Measurements from ENCODE around the gene KRTCAP3.
A peak's percentile ranks its signal among the peaks of the same experiment; 100 is the strongest.

Gene KRTCAP3

DNA sequence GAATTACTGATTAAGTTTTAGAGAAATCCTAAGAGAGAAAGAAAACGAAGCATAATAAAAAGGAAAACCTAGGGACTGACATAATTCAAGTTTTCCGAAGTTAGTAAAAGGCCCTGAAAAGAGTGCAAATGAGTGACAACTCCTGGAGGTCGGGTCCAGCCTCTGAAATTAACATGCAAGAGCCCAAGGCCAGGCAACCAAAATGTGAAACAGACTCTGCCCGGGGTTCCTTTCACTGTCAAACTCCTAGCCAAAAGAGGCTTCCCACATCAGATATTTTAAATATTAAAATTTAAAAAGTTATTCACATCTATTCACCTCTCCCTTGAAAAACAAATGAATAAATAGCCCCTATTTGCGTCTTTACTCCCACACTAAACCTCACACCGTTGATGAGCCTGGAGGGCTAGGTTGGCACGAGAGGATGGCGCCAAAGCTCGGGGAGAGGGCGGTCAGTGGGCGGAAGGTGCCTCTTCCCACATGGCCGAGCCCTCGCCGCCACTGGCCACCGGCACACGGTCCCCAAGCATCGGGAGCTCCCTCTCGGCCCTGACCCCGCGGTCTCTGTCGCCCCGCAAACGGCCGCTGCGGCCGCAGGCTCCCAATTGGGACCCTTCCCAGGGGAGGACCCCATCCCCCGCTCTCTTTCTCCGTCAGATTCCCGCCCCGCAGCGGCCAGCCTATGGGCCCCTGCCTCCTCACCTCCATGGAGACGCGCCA is 33.4 kb upstream of the KRTCAP3 start:
- Histone ChIP-seq H3K27ac (peak overlapping the region; percentile 88), H3K27me3 (peaks cover 5% of the 10 kb centered on the region), H3K4me3 (ENCODE audit: low read depth in 1 of 2, low read length in 1 of 2) (peak overlapping the region; percentile 78 to 99), H3K9me3 (no peaks in the 10 kb centered on the region), H3K4me1 (ENCODE audit: control insufficient read depth in 1 of 2, insufficient read depth in 1 of 2, low read depth in 1 of 2, low read length in 1 of 2) (peaks cover 21 to 22% of the 10 kb centered on the region in 2 experiments), H3K36me3 (no peaks in the 10 kb centered on the region)
- no peak for TF ChIP-seq CTCF (IDR thresholded peaks at IDR 0.05)

GRCh38 chr2:27409321-27410073 is 32.7 kb upstream of the KRTCAP3 start, which contains the start of gene PPM1G:
TSS of gene PPM1G (minus strand) at chr2:27409591. CDS start at chr2:27409422, 169 bp downstream.
- H3K4me3 ChIP-seq (ENCODE audit: low read depth in 1 of 2, low read length in 1 of 2), result peak within 1 kb of the TSS; percentile 78 to 99
- peak; percentile 38 for TF ChIP-seq CTCF (IDR thresholded peaks at IDR 0.05)

DNA sequence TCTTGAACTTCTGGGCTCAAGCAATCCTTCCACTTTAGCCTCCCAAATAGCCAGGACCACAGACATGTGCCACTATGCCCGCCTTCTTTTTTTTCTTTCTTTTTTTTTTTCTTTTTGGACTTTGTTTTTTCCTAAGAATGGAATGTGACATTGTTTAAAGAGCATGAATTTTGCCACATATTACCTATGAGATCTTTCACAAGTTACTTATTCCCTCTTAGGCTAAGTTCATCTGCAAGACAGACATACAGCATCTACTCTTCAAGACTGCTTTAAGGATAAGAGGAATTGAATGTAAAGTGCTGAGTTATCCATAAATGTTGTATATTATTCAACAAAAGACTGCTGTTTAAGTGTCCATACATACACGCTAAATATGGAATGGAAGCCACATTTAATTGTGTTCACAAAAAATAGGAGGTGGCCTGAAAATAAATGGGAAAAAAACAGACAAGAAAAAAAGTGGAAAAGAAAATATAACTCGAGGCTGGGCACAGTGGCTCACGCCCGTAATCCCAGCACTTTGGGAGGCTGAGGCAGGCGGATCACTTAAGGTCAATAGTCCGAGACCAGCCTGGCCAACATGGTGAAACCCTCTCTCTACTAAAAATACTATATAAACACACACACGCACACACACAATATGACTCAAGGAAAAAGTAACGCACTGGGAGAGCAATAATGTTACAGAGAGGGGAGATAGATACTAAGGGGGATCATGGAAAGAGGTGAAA is 29.6 kb upstream of the KRTCAP3 start:
- Histone ChIP-seq H3K36me3 (no peaks in the 10 kb centered on the region), H3K27me3 (peaks cover 5% of the 10 kb centered on the region), H3K4me3 (ENCODE audit: low read depth in 1 of 2, low read length in 1 of 2) (no peak overlapping the region), H3K9me3 (no peaks in the 10 kb centered on the region), H3K4me1 (ENCODE audit: control insufficient read depth in 1 of 2, insufficient read depth in 1 of 2, low read depth in 1 of 2, low read length in 1 of 2) (peaks cover 21 to 22% of the 10 kb centered on the region in 2 experiments), H3K27ac (no peak overlapping the region)
- no peak for TF ChIP-seq CTCF (IDR thresholded peaks at IDR 0.05)

More at GRCh38 chr2:27409321-27410073, 32.7 kb upstream of the KRTCAP3 start, which contains the start of gene PPM1G:
- peaks cover 21 to 22% of the 10 kb centered on the region in 2 experiments for H3K4me1 ChIP-seq (ENCODE audit: control insufficient read depth in 1 of 2, insufficient read depth in 1 of 2, low read depth in 1 of 2, low read length in 1 of 2)
- H3K9me3 ChIP-seq, result no peaks in the 10 kb centered on the region
- no peaks in the 10 kb centered on the region for H3K36me3 ChIP-seq
- peak within 1 kb of the TSS; percentile 88 for H3K27ac ChIP-seq
- peaks cover 5% of the 10 kb centered on the region for H3K27me3 ChIP-seq

DNA sequence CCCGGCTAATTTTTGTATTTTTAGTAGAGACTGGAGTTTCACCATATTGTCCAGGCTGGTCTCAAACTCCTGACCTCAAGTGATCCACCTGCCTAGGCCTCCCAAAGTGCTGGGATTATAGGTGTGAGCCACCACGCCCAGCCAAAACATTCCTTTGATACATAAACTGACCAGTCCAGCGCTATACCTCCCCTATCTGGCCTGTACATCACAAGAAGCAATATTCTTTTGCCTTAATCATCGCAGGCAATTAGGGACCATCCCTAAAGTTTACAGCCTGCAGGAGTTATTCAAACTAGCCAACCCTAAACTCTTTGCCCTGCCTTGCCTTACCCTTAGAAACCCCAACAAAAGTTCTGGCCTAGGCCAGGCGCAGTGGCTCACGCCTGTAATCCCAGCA is 26.0 kb upstream of the KRTCAP3 start:
- Histone ChIP-seq H3K9me3 (no peaks in the 10 kb centered on the region), H3K27me3 (peaks cover 5% of the 10 kb centered on the region), H3K4me1 (ENCODE audit: control insufficient read depth in 1 of 2, insufficient read depth in 1 of 2, low read depth in 1 of 2, low read length in 1 of 2) (no peaks in the 10 kb centered on the region), H3K4me3 (ENCODE audit: low read depth in 1 of 2, low read length in 1 of 2) (no peak overlapping the region), H3K36me3 (no peaks in the 10 kb centered on the region), H3K27ac (no peak overlapping the region)
- TF ChIP-seq CTCF (IDR thresholded peaks at IDR 0.05), result no peak

DNA sequence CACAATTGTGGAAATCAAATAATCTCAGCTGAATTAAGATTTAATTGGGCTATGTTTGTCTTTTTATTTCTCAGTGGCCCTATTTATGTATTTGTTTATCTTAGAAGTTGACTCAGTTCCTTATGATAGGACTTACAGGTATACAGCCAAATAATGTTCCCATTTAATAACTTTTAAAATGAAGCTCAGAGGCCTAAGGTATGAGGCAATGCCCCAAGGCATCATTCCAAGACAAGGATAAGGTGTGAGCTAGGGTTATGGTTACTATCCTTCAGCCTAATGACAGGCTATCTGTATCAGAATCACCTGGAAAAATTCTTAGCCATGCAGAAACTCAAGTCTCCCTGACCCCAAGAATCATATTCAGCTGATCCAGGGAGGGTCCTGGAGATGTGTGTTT is 21.2 kb upstream of the KRTCAP3 start:
- no peaks in the 10 kb centered on the region for H3K36me3 ChIP-seq
- TF ChIP-seq CTCF (IDR thresholded peaks at IDR 0.05), result no peak
- no peak overlapping the region for H3K4me3 ChIP-seq (ENCODE audit: low read depth in 1 of 2, low read length in 1 of 2)
- no peaks in the 10 kb centered on the region for H3K9me3 ChIP-seq
- H3K4me1 ChIP-seq (ENCODE audit: control insufficient read depth in 1 of 2, insufficient read depth in 1 of 2, low read depth in 1 of 2, low read length in 1 of 2), result no peaks in the 10 kb centered on the region
- H3K27ac ChIP-seq, result no peak overlapping the region
- no peaks in the 10 kb centered on the region for H3K27me3 ChIP-seq
